Stomach (tissue), 4 donors: ENCODE data around the gene THBS4.

Experiments used
- CTCF ChIP-seq, 7 experiments: fragments of 450-650 bp in 4 of 7; fragments of 200-600 bp in 3 of 7; sonication (generic) in 3 of 7; IDR thresholded peaks; one replicate each; pipeline ENCODE4 v1.5.1; 2016 to 2019; ENCODE audit warnings: antibody characterized with exemption in 7 of 7, control low read depth in 2 of 7, mild to moderate bottlenecking in 1 of 7
- POLR2AphosphoS5 ChIP-seq, 3 donors: sonication (generic); formaldehyde crosslinking; IDR thresholded peaks; one replicate each; pipeline ENCODE4 v1.6.1; 2016; ENCODE audit warnings: antibody characterized with exemption in 3 of 3

GRCh38 chr5:80103371-80103770, 68.2 kb downstream of the THBS4 start:
- TF ChIP-seq CTCF (IDR thresholded peaks at IDR 0.05) (no peak), POLR2AphosphoS5 (IDR thresholded peaks at IDR 0.05) (no peak)
